WTC11 (cell line): ENCODE data around the gene ATP9B. TPM values are rescaled to one million over a fixed set of nuclear protein-coding genes. Genes with fewer than 3 reads are reported as not detected.
A peak's percentile ranks its signal among the peaks of the same experiment; 100 is the strongest.

ENCODE experiments used
- ATAC-seq: fragments of 200-7000 bp; cut with Tn5 transposase; 2 replicates; pipeline ENCODE4 v1.10.0; 2021; ENCODE audit warnings: mild to moderate bottlenecking, moderate library complexity
- CTCF ChIA-PET: fragments of 300-600 bp; sonication (Branson Sonifier 250); formaldehyde crosslinking; loops from one replicate; lab custom pipeline; 2021; ENCODE audit warnings: antibody characterized with exemption; lab: Charles Lee
- POLR2A ChIA-PET: fragments of 350-600 bp; sonication (Branson Sonifier 250); formaldehyde crosslinking; loops from one replicate; lab custom pipeline; 2021; ENCODE audit warnings: antibody characterized with exemption; lab: Charles Lee
- DNase-seq: peaks from one replicate; pipeline ENCODE4 v3.0.0; 2021; ENCODE audit warnings: low spot score
- H3K27ac Mint-ChIP-seq: 2 replicates; pipeline ENCODE4 v1.8.0; 2021; ENCODE audit warnings: mixed read lengths
- H3K27me3 Mint-ChIP-seq: 2 replicates; pipeline ENCODE4 v1.8.0; 2021; ENCODE audit warnings: low read depth, mild to moderate bottlenecking, moderate library complexity, mixed read lengths
- H3K36me3 Mint-ChIP-seq: 2 replicates; pipeline ENCODE4 v1.8.0; 2021; ENCODE audit warnings: mixed read lengths
- H3K4me1 Mint-ChIP-seq: 2 replicates; pipeline ENCODE4 v1.8.0; 2022; ENCODE audit warnings: mixed read lengths
- H3K4me3 Mint-ChIP-seq: 2 replicates; pipeline ENCODE4 v1.8.0; 2021; ENCODE audit warnings: mild to moderate bottlenecking, moderate library complexity, mixed read lengths
- H3K9me3 Mint-ChIP-seq: 2 replicates; pipeline ENCODE4 v1.8.0; 2021; ENCODE audit warnings: mixed read lengths
- CDX4 ChIP-seq: fragments of 250-450 bp; sonication (Bioruptor Pico); IDR thresholded peaks from 2 replicates; pipeline ENCODE4 v1.9.0; 2021; ENCODE audit warnings: moderate library complexity, mild to moderate bottlenecking, inconsistent platforms, borderline replicate concordance
- FOXJ3 ChIP-seq: sonication (generic); formaldehyde crosslinking; IDR thresholded peaks from 2 replicates; pipeline ENCODE4 v1.9.0; 2021; ENCODE audit warnings: missing genetic modification reagents, mild to moderate bottlenecking, borderline replicate concordance
- FOXP1 ChIP-seq: sonication (generic); formaldehyde crosslinking; IDR thresholded peaks from 2 replicates; pipeline ENCODE4 v1.8.0; 2022; ENCODE audit warnings: missing genetic modification reagents, mild to moderate bottlenecking, moderate library complexity, borderline replicate concordance
- GABPB1 ChIP-seq: sonication (generic); formaldehyde crosslinking; IDR thresholded peaks from 2 replicates; pipeline ENCODE4 v1.8.1; 2023; ENCODE audit warnings: mild to moderate bottlenecking, missing genetic modification reagents
- JAZF1 ChIP-seq: fragments of 250-450 bp; sonication (Bioruptor Pico); IDR thresholded peaks from 2 replicates; pipeline ENCODE4 v1.9.0; 2021; ENCODE audit warnings: moderate library complexity, mild to moderate bottlenecking, inconsistent platforms
- JUN ChIP-seq: sonication (generic); formaldehyde crosslinking; IDR thresholded peaks from 2 replicates; pipeline ENCODE4 v1.8.0; 2023; ENCODE audit warnings: mild to moderate bottlenecking, missing genetic modification reagents
- KAT7 ChIP-seq: sonication (generic); formaldehyde crosslinking; IDR thresholded peaks from 2 replicates; pipeline ENCODE4 v1.8.1; 2023; ENCODE audit warnings: missing genetic modification reagents, mild to moderate bottlenecking, borderline replicate concordance
- PRDM15 ChIP-seq: sonication (generic); formaldehyde crosslinking; IDR thresholded peaks from 2 replicates; pipeline ENCODE4 v1.8.0; 2022; ENCODE audit warnings: missing genetic modification reagents
- RORB ChIP-seq: fragments of 250-450 bp; sonication (Bioruptor Pico); IDR thresholded peaks from 2 replicates; pipeline ENCODE4 v1.9.0; 2021; ENCODE audit warnings: mild to moderate bottlenecking
- SOX15 ChIP-seq: fragments of 250-450 bp; sonication (Bioruptor Pico); IDR thresholded peaks from 2 replicates; pipeline ENCODE4 v1.9.0; 2021; ENCODE audit warnings: mild to moderate bottlenecking
- SP1 ChIP-seq: sonication (generic); formaldehyde crosslinking; conservative IDR thresholded peaks from 2 replicates; pipeline ENCODE4 v1.8.1; 2022; ENCODE audit warnings: missing genetic modification reagents
- TEAD1 ChIP-seq: sonication (generic); formaldehyde crosslinking; IDR thresholded peaks from 2 replicates; pipeline ENCODE4 v1.8.0; 2022; ENCODE audit warnings: mild to moderate bottlenecking, missing genetic modification reagents
- USF2 ChIP-seq: sonication (generic); formaldehyde crosslinking; IDR thresholded peaks from 2 replicates; pipeline ENCODE4 v1.8.1; 2023; ENCODE audit warnings: mild to moderate bottlenecking, missing genetic modification reagents, moderate library complexity
- ZNF263 ChIP-seq: sonication (generic); formaldehyde crosslinking; IDR thresholded peaks from 2 replicates; pipeline ENCODE4 v1.8.1; 2022; ENCODE audit warnings: low read depth, mild to moderate bottlenecking, moderate library complexity, missing genetic modification reagents
- total RNA-seq: library from RNA; stranded (reverse); gene quantifications from 3 replicates; pipeline ENCODE4 v1.2.3, GENCODE V29; 2021
- TF ChIP-seq, protein P1 (sequence below): sonication (generic); formaldehyde crosslinking; IDR thresholded peaks from 2 replicates; pipeline ENCODE4 v1.8.1; 2022; ENCODE audit warnings: low read depth, missing genetic modification reagents, borderline replicate concordance
- TF ChIP-seq, protein P2 (sequence below): fragments of 250-450 bp; sonication (Bioruptor Pico); IDR thresholded peaks from 2 replicates; pipeline ENCODE4 v1.9.0; 2021; ENCODE audit warnings: mild to moderate bottlenecking
- TF ChIP-seq, protein P3 (sequence below): sonication (generic); formaldehyde crosslinking; IDR thresholded peaks from 2 replicates; pipeline ENCODE4 v1.8.1; 2022; ENCODE audit warnings: mild to moderate bottlenecking, missing genetic modification reagents, moderate library complexity, borderline replicate concordance
- TF ChIP-seq, protein P4 (sequence below): sonication (generic); formaldehyde crosslinking; IDR thresholded peaks from 2 replicates; pipeline ENCODE4 v1.8.1; 2023; ENCODE audit warnings: mild to moderate bottlenecking, moderate library complexity, missing genetic modification reagents
- TF ChIP-seq, protein P5 (sequence below): sonication (generic); formaldehyde crosslinking; IDR thresholded peaks from 2 replicates; pipeline ENCODE4 v1.8.1; 2023; ENCODE audit warnings: mild to moderate bottlenecking, missing genetic modification reagents, moderate library complexity

ATP9B gene
- total RNA-seq, 1 experiment from 2014 or later = 19.0 TPM

DNA sequence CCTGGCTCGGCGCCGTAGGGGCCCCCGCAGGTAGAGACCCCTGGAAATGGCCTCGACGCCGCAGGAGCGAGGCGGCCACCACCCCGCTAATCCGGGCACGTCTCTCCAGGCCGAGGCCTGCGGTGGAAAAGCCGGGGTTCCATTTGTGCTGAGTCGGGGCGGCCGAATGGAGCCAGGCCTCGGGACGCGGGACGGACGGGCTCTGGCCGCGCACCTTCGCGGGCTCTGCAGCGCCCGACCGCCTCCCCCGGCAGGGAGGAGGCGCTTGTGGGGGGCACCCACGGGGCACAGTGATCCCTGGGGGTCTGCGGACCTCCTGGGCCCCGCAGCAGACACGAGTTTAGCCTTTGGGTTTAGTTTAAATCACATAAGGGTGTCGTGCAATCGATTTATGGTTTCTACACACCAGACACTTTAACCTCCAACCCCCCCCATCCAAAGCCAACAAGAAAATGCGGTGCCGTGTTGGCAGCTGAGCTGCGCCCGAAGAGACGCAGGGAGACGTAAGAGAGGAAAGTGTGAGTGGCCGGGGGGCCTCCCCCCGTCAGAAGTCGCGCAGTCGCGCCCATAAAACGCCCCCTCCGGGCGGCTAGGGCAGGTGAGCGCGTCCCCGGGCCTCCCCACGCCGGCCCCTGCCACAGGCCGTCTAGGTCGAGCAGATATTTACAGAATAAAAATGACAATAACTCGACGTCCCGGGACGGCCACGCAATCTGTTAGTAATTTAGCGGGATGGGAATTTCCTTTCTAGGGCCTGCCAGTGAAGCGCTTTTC lies 325.5 kb downstream of the ATP9B start (continued):
- TF ChIP-seq TEAD1 (CRISPR knock-in tag) = no peak
- TF ChIP-seq GABPB1 (CRISPR knock-in tag) = no peak
- TF ChIP-seq ZNF263 (CRISPR knock-in tag) = 0 out of 2 replicates have a peak, but pooled peaks have one; percentile 19
- no peak for TF ChIP-seq CDX4 (CRISPR knock-in tag)
- TF ChIP-seq, protein P1, sequence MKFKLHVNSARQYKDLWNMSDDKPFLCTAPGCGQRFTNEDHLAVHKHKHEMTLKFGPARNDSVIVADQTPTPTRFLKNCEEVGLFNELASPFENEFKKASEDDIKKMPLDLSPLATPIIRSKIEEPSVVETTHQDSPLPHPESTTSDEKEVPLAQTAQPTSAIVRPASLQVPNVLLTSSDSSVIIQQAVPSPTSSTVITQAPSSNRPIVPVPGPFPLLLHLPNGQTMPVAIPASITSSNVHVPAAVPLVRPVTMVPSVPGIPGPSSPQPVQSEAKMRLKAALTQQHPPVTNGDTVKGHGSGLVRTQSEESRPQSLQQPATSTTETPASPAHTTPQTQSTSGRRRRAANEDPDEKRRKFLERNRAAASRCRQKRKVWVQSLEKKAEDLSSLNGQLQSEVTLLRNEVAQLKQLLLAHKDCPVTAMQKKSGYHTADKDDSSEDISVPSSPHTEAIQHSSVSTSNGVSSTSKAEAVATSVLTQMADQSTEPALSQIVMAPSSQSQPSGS (CRISPR knock-in tag) = no peak

DNA sequence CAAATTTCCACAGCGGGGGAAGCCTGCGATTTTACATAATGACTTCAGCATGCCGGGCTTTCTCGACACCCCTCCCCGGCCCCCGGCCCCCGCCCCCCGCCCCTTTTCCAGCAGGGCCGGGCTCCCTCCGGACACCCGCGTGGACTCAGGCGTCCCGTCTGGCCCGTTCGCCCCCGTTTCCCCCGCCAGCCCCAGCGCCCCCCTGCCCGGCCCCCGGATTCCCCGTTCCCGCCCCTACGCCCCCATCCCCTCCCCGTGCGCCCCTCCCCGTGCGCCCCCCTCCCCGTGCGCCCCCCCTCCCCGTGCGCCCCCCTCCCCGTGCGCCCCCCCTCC lies 326.1 kb downstream of the ATP9B start:
- CTCF ChIA-PET = interaction anchor here (1.3 kb wide), 1 partner anchor 15 kb away, joined by 4 read pairs; no protein-coding TSS in a partner anchor
- Mint-ChIP-seq H3K36me3 (no peaks in the 10 kb centered on the region), H3K9me3 (no peaks in the 10 kb centered on the region), H3K4me3 (peak overlapping the region; percentile 63), H3K27me3 (peaks cover 82% of the 10 kb centered on the region), H3K4me1 (peaks cover 12% of the 10 kb centered on the region), H3K27ac (no peak overlapping the region)
- POLR2A ChIA-PET = no interaction called here
- TF ChIP-seq, protein P2, sequence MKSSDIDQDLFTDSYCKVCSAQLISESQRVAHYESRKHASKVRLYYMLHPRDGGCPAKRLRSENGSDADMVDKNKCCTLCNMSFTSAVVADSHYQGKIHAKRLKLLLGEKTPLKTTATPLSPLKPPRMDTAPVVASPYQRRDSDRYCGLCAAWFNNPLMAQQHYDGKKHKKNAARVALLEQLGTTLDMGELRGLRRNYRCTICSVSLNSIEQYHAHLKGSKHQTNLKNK (CRISPR knock-in tag) = no peak
- TF ChIP-seq PRDM15 (CRISPR knock-in tag) = no peak
- TF ChIP-seq KAT7 (CRISPR knock-in tag) = no peak
- no peak for TF ChIP-seq TEAD1 (CRISPR knock-in tag)
- TF ChIP-seq SP1 (CRISPR knock-in tag) = no peak
- no peak for TF ChIP-seq RORB (CRISPR knock-in tag)
- no peak for TF ChIP-seq GABPB1 (CRISPR knock-in tag)
- no peak for TF ChIP-seq JUN (CRISPR knock-in tag)
- TF ChIP-seq USF2 = no peak
- TF ChIP-seq, protein P3, sequence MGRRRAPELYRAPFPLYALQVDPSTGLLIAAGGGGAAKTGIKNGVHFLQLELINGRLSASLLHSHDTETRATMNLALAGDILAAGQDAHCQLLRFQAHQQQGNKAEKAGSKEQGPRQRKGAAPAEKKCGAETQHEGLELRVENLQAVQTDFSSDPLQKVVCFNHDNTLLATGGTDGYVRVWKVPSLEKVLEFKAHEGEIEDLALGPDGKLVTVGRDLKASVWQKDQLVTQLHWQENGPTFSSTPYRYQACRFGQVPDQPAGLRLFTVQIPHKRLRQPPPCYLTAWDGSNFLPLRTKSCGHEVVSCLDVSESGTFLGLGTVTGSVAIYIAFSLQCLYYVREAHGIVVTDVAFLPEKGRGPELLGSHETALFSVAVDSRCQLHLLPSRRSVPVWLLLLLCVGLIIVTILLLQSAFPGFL (CRISPR knock-in tag) = no peak
- no peak for TF ChIP-seq FOXJ3 (CRISPR knock-in tag)
- no peak for TF ChIP-seq JAZF1 (CRISPR knock-in tag)
- no peak for TF ChIP-seq FOXP1
- TF ChIP-seq, protein P4, sequence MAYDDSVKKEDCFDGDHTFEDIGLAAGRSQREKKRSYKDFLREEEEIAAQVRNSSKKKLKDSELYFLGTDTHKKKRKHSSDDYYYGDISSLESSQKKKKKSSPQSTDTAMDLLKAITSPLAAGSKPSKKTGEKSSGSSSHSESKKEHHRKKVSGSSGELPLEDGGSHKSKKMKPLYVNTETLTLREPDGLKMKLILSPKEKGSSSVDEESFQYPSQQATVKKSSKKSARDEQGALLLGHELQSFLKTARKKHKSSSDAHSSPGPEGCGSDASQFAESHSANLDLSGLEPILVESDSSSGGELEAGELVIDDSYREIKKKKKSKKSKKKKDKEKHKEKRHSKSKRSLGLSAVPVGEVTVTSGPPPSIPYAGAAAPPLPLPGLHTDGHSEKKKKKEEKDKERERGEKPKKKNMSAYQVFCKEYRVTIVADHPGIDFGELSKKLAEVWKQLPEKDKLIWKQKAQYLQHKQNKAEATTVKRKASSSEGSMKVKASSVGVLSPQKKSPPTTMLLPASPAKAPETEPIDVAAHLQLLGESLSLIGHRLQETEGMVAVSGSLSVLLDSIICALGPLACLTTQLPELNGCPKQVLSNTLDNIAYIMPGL = no peak
- no peak for TF ChIP-seq CDX4 (CRISPR knock-in tag)
- no peak for TF ChIP-seq SOX15 (CRISPR knock-in tag)
- TF ChIP-seq, protein P5, sequence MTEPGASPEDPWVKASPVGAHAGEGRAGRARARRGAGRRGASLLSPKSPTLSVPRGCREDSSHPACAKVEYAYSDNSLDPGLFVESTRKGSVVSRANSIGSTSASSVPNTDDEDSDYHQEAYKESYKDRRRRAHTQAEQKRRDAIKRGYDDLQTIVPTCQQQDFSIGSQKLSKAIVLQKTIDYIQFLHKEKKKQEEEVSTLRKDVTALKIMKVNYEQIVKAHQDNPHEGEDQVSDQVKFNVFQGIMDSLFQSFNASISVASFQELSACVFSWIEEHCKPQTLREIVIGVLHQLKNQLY (CRISPR knock-in tag) = no peak
- ATAC-seq (no peak), DNase-seq (no peak)
